ENCODE measurements around the gene MAVS. TPM values are rescaled to one million over a fixed set of nuclear protein-coding genes. Genes with fewer than 3 reads are reported as not detected.

The MAVS gene
- total RNA-seq, 4 donors from 2014 or later, result 39.6 to 94.4 (median 69.7) TPM

DNA sequence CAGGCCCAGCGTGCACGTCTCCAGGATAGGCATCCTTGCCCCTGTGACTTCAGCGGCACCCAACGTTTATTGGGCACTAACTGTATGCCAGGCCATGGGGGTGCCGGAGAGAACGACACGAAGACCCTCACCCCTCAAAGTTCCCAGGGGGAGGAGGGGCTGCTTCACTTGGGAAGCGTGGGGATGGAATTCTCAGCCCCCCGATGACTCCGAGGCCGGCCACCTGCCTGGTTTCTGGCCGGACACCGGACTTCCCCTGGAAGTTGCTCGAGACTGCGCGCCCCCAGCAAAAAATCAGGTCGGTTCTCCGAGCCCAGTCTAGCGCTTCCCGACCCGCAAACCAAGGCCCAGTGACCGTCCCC, 275 bp upstream of the MAVS start:
- no peaks in the 10 kb centered on the region for H3K36me3 ChIP-seq
- no peaks in the 10 kb centered on the region for H3K9me3 ChIP-seq
- H3K27ac ChIP-seq, result peak overlapping the region; percentile 92 to 96 (median 95)
- no peak for TF ChIP-seq POLR2A (IDR thresholded peaks at IDR 0.05)
- TF ChIP-seq, protein P1, sequence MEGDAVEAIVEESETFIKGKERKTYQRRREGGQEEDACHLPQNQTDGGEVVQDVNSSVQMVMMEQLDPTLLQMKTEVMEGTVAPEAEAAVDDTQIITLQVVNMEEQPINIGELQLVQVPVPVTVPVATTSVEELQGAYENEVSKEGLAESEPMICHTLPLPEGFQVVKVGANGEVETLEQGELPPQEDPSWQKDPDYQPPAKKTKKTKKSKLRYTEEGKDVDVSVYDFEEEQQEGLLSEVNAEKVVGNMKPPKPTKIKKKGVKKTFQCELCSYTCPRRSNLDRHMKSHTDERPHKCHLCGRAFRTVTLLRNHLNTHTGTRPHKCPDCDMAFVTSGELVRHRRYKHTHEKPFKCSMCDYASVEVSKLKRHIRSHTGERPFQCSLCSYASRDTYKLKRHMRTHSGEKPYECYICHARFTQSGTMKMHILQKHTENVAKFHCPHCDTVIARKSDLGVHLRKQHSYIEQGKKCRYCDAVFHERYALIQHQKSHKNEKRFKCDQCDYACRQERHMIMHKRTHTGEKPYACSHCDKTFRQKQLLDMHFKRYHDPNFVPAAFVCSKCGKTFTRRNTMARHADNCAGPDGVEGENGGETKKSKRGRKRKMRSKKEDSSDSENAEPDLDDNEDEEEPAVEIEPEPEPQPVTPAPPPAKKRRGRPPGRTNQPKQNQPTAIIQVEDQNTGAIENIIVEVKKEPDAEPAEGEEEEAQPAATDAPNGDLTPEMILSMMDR (IDR thresholded peaks at IDR 0.05), result no peak
- peaks cover 0 to 33% (median 8%) of the 10 kb centered on the region in 4 donors for H3K4me1 ChIP-seq
- DNase-seq, result no peak
- peak overlapping the region; percentile 79 to 95 (median 90) for H3K4me3 ChIP-seq
- H3K27me3 ChIP-seq, result no peaks in the 10 kb centered on the region

DNA sequence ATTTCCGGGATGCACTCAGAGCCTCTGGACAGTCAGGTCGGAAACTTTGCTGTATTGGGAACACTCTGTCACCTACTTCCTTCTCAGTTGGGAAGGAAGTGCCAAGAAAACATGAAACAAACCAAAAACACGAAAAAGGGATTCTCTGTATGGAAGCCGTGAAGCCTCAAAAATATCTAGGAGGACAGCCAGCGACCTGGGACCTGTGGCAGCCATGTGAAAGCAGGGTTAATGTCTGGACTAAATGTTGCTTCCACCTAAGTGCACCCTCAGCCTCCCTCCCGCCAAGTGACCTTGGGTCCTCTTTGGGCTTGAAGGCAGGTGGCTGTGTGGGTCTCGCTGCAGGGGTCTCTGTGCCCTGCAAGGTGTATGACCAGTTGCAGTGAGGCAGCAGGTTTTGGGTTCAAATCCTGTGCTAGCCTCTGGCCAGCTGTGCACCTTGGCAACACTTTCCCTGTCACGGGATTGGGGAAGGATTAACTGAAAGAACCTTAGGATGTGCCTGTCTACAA, 851 bp downstream of the MAVS start:
- H3K4me1 ChIP-seq, result peaks cover 0 to 30% (median 8%) of the 10 kb centered on the region in 4 donors
- no peaks in the 10 kb centered on the region for H3K36me3 ChIP-seq
- peak overlapping the region; percentile 79 to 95 (median 90) for H3K4me3 ChIP-seq
- DNase-seq, result no peak
- H3K9me3 ChIP-seq, result no peaks in the 10 kb centered on the region
- TF ChIP-seq, protein P1 (IDR thresholded peaks at IDR 0.05), result no peak
- no peaks in the 10 kb centered on the region for H3K27me3 ChIP-seq
- H3K27ac ChIP-seq, result peak overlapping the region; percentile 92 to 96 (median 95)

DNA sequence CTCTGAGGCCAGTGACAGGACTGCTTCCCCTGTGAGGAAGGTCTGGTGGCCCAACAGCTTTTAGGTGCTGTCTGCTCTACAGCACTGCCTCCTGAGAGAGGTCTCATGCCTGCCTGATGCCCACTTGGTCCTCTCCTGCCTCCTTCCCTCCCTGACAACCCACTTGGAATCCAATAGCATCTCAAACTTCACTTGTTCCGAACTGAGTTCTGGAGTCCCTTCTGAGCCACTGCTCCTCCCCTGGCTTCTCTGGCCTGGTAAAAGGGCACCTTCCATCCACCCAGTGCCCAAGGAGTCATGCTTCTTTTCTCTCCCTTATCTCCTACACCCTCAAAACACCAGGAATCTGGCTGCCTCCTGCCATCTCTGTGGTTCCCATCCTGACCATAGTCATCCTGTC, 1.9 kb downstream of the MAVS start:
- no peaks in the 10 kb centered on the region for H3K36me3 ChIP-seq
- no peaks in the 10 kb centered on the region for H3K9me3 ChIP-seq
- H3K4me3 ChIP-seq, result no peak overlapping the region
- TF ChIP-seq POLR2A (IDR thresholded peaks at IDR 0.05), result no peak
- TF ChIP-seq, protein P1 (IDR thresholded peaks at IDR 0.05), result no peak
- H3K27ac ChIP-seq, result no peak overlapping the region
- peaks cover 0 to 23% (median 8%) of the 10 kb centered on the region in 4 donors for H3K4me1 ChIP-seq
- H3K27me3 ChIP-seq, result no peaks in the 10 kb centered on the region
- no peak for DNase-seq

DNA sequence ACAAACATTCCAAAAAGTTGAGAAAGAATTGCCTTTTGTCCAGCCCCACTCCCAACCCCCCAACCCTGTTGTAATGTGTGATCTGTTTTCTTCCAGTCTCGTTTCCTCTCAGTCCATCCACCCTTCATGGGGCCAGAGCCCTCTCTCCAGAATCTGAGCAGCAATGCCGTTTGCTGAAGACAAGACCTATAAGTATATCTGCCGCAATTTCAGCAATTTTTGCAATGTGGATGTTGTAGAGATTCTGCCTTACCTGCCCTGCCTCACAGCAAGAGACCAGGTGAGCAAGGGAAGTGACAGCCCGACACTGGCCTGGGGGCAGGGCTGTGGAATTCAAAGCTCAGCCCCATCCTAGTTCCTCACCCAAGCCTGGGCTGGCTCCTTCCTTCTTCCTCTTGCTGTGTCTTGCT, 7.8 kb downstream of the MAVS start:
- Histone ChIP-seq H3K27me3 (no peaks in the 10 kb centered on the region), H3K4me1 (peaks cover 0 to 13% (median 0%) of the 10 kb centered on the region in 4 donors)

DNA sequence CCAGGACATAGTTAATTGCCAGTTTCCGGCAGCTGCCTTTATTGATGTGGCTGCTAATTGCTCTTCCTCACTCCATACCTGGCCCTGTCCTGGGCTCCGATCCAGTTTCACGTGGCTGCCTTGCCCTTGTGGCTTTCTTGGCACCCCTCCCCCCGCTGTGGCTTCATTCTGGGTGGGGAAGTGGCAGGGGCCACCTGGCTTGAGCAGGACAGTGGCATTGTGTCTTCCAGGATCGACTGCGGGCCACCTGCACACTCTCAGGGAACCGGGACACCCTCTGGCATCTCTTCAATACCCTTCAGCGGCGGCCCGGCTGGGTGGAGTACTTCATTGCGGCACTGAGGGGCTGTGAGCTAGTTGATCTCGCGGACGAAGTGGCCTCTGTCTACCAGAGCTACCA, 10.8 kb downstream of the MAVS start:
- Histone ChIP-seq H3K4me3 (no peak overlapping the region), H3K4me1 (peaks cover 0 to 13% (median 0%) of the 10 kb centered on the region in 4 donors), H3K27me3 (no peaks in the 10 kb centered on the region), H3K36me3 (peaks cover 0 to 72% (median 0%) of the 10 kb centered on the region in 3 donors), H3K9me3 (no peaks in the 10 kb centered on the region), H3K27ac (peak overlapping the region in 1 of 4 donors; percentile 16)
- no peak for TF ChIP-seq POLR2A (IDR thresholded peaks at IDR 0.05)
- TF ChIP-seq, protein P1 (IDR thresholded peaks at IDR 0.05), result no peak
- DNase-seq, result peak in 2 of 3 donors; percentile 62 to 71

More for the DNA sequence above, 7.8 kb downstream of the MAVS start:
- Histone ChIP-seq H3K9me3 (no peaks in the 10 kb centered on the region), H3K27ac (no peak overlapping the region), H3K36me3 (peaks cover 0 to 44% (median 0%) of the 10 kb centered on the region in 3 donors), H3K4me3 (no peak overlapping the region)
- TF ChIP-seq, protein P1 (IDR thresholded peaks at IDR 0.05), result no peak
- no peak for TF ChIP-seq POLR2A (IDR thresholded peaks at IDR 0.05)
- DNase-seq, result no peak
